Measurements from ENCODE around the gene EFNB2.

EFNB2 gene

GRCh38 chr13:106449096-106449495 is 86.4 kb downstream of the EFNB2 start:
- no peak for DNase-seq (ENCODE audit: low spot score)

- no peak for DNase-seq (ENCODE audit: low spot score)
Observed at GRCh38 chr13:106445996-106446395, 89.5 kb downstream of the EFNB2 start.

- DNase-seq (ENCODE audit: low spot score), result no peak
Observed at GRCh38 chr13:106443607-106444322, 91.7 kb downstream of the EFNB2 start.

- no peak for DNase-seq (ENCODE audit: low spot score)
Observed at GRCh38 chr13:106440866-106441265, 94.6 kb downstream of the EFNB2 start.

Measured in germinal center (tissue), 1 donor.